Heart left ventricle (tissue), 16 donors: Measurements from ENCODE around the gene OBP2A. TPM values are rescaled to one million over a fixed set of nuclear protein-coding genes. Genes with fewer than 3 reads are reported as not detected.
"Not testable (repeated sequence)": the region's sequence is repeated elsewhere in the genome, so short reads cannot be mapped to it uniquely, and the experiment has no call there.

Source experiments
- ATAC-seq, 4 donors: fragments of 200-7000 bp; cut with Tn5 transposase; one replicate each; pipeline ENCODE4 v1.9.1; 2020 to 2022; ENCODE audit warnings: moderate library complexity in 4 of 4, mild to moderate bottlenecking in 3 of 4, moderate number of reproducible peaks in 1 of 4
- DNase-seq, 5 donors: peaks; one replicate each; pipeline ENCODE4 v3.0.0-alpha.2; 2020
- H3K27ac ChIP-seq, 12 donors: fragments of 200-600 bp; sonication (generic) in 4 of 12; one replicate each; pipeline versions ENCODE4 v1.5.0 to v1.8.0; 2016 to 2022; ENCODE audit warnings: mild to moderate bottlenecking in 2 of 12
- H3K27me3 ChIP-seq, 9 donors: fragments of 200-600 bp; sonication (generic) in 2 of 9; one replicate each; pipeline versions ENCODE4 v1.5.1 to v1.8.0; 2016 to 2022; ENCODE audit warnings: mild to moderate bottlenecking in 3 of 9
- H3K36me3 ChIP-seq, 9 donors: fragments of 200-600 bp; sonication (generic) in 2 of 9; one replicate each; pipeline versions ENCODE4 v1.5.0 to v1.8.0; 2018 to 2022; ENCODE audit warnings: mild to moderate bottlenecking in 2 of 9
- H3K4me1 ChIP-seq, 12 donors: fragments of 200-600 bp; sonication (generic) in 4 of 12; one replicate each; pipeline versions ENCODE4 v1.5.0 to v1.8.0; 2016 to 2022; ENCODE audit warnings: mild to moderate bottlenecking in 3 of 12
- H3K4me3 ChIP-seq, 12 donors: fragments of 200-600 bp; sonication (generic) in 4 of 12; one replicate each; pipeline versions ENCODE4 v1.5.0 to v1.8.0; 2017 to 2022; ENCODE audit warnings: mild to moderate bottlenecking in 9 of 12, moderate library complexity in 4 of 12
- H3K9me3 ChIP-seq, 12 donors: fragments of 200-600 bp; sonication (generic) in 4 of 12; one replicate each; pipeline versions ENCODE4 v1.5.0 to v1.8.0; 2016 to 2022; ENCODE audit warnings: mild to moderate bottlenecking in 1 of 12
- POLR2A ChIP-seq, 2 donors: fragments of 450-650 bp; IDR thresholded peaks; one replicate each; pipeline ENCODE4 v1.6.1; 2017; ENCODE audit warnings: antibody characterized with exemption in 2 of 2, mild to moderate bottlenecking in 2 of 2, moderate library complexity in 2 of 2
- WGBS, 4 donors: extraction: QIAGEN DNeasy Blood & Tissue Kit in 2 of 4; methylation state at CpG; one replicate each; pipeline versions ENCODE4 v1.1.5 to v1.1.7; 2013 to 2018; 5-methylcytosine and 5-hydroxymethylcytosine counted together
- intact Hi-C, 10 donors: fragments of 100-400 bp; cut with DNase I; formaldehyde crosslinking; loops; one replicate each; pipeline versions ENCODE4 v1.11.1 to v1.14.2; 2022
- polyA plus RNA-seq, 2 donors: library from polyadenylated mRNA; stranded (reverse); fragments of 200-250 nt; gene quantifications; one replicate each; pipeline ENCODE4 v1.2.3, GENCODE V29; 2013
- total RNA-seq, 9 donors: library from RNA; depleted of rRNA in 2 of 9; stranded (reverse); fragments of >200 nt in 2 of 9; fragmentation: NEBNext Ultra II Directional in 3 of 9; extraction: Animal tissue kit (Norgen Biotek cat#: 25700) in 3 of 9; gene quantifications; one replicate each; pipeline versions ENCODE4 v1.1.0 to v1.2.4, GENCODE V29; 2016 to 2023
- TF ChIP-seq, protein P1 (sequence below), 12 donors: fragments of 200-600 bp; sonication (generic) in 4 of 12; IDR thresholded peaks; one replicate each; pipeline versions ENCODE4 v1.5.0 to v1.8.0; 2018 to 2022; ENCODE audit warnings: antibody characterized with exemption in 12 of 12, mild to moderate bottlenecking in 5 of 12
- donor health status: ischemic (EF 13 %, LVEDD 7.1; RV severe dilation, severe dysfunction).
- donor health status: healthy with polysubstance abuse.
- donor health status: DM: no; HTN: yes; CAD: no.
- donor health status: DM: no; HTN: no; CAD: no.
- donor health status: ischemic (EF 25% LVEDD 6.9; RV normal size, moderate dysfunction).
- donor health status: ischemic (EF 25% LVEDD 5.7; RV mildly dilated, moderate dysfunction).
- donor health status: healthy.
- donor health status: DM: yes; HTN: yes; CAD: no.
- donor health status: ischemic (EF 35%, LVEDD 5.7; RV mildly dilated, moderate dysfunction).
- donor health status: nonischemic (EF 11% LVEDD 7.7; RV severe dilation, severe dysfunction).
- donor health status: DM: yes; HTN: yes; CAD: no.
- donor health status: PGD.
- donor health status: ischemic (EF 29% LVEDD 5.4; RV normal size, mild dysfunction).
- donor health status: nonischemic (EF 23%, LVEDD 6.1; RV moderate dilation, normal function).

Gene OBP2A
- total and polyA plus RNA-seq, 11 donors = not detected

DNA sequence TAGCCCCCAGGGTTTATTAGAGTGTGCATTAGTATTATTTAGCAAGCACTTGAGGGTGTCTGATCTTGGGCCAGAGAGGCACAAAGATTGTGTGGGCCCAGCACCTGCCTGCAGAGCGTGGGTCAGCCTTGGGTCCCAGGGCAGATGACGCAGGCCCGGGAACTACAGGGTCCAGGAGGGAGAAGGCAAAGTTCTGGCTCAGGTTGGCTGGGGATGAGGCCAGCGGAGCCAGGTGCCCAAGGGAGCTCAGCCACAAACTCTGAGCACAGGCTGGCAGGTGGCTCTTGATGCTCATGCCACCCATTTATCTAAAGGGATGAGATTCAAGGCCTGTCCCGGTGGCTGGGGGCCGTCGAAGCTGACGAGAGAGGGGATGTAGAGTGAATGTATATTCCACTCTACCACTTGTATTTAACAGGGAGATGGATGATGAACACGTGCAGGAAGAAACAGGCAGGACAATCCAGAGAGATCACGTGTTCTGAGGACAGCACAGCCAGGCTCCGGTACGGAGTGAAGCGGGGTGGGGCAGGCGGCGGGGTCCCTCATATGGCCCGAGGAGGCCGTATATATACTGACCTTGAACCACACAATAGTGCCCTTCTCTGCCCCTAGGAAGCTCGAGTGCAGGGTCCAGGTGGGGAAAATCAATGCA, 818 bp upstream of the OBP2A start:
- Histone ChIP-seq H3K27ac (no peak overlapping the region), H3K9me3 (no peaks in the 10 kb centered on the region), H3K4me3 (no peak overlapping the region), H3K4me1 (no peaks in the 10 kb centered on the region), H3K36me3 (no peaks in the 10 kb centered on the region), H3K27me3 (peaks cover 0 to 4% (median 0%) of the 10 kb centered on the region in 9 donors)
- intact Hi-C loops = no loop called here
- WGBS, 4 donors = 75 to 90% (median 83%) methylated on average over 18 of the region's 18 CpGs
- DNase-seq (no peak), ATAC-seq (no peak)
- TF ChIP-seq, protein P1, sequence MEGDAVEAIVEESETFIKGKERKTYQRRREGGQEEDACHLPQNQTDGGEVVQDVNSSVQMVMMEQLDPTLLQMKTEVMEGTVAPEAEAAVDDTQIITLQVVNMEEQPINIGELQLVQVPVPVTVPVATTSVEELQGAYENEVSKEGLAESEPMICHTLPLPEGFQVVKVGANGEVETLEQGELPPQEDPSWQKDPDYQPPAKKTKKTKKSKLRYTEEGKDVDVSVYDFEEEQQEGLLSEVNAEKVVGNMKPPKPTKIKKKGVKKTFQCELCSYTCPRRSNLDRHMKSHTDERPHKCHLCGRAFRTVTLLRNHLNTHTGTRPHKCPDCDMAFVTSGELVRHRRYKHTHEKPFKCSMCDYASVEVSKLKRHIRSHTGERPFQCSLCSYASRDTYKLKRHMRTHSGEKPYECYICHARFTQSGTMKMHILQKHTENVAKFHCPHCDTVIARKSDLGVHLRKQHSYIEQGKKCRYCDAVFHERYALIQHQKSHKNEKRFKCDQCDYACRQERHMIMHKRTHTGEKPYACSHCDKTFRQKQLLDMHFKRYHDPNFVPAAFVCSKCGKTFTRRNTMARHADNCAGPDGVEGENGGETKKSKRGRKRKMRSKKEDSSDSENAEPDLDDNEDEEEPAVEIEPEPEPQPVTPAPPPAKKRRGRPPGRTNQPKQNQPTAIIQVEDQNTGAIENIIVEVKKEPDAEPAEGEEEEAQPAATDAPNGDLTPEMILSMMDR (IDR thresholded peaks at IDR 0.05) = no peak
- no peak for TF ChIP-seq POLR2A (IDR thresholded peaks at IDR 0.05)

DNA sequence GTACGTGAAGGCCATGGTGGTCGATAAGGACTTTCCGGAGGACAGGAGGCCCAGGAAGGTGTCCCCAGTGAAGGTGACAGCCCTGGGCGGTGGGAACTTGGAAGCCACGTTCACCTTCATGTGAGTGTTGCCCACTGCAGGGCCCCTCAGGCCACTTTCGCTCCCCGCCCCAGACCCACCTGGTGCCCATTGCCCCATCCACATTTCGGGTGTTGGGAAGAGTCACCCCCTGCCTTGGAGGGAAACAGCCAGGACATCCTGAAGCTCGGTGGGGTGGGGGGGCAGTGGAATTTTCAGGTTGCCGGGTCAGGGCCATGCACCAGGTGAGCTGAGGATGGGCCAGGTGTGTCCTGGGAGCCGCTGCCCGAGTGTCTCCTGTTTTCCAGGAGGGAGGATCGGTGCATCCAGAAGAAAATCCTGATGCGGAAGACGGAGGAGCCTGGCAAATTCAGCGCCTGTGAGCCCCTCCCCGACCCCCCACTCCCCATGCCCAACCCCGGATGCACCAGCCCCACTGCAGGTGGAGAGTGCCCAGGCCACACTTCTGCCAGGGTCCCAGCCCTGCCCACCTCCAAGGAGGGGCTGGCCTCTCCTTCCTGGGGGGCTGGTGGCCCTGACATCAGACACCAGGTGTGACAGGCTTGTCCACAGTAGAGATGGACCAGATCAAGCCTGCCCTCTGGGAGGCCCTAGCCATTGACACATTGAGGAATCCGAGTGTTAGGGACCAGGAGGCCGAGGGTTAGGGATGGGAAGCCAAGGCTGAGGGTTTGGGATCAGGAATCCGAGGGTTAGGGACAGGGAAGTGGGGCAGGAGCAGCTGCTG, 1.1 kb downstream of the OBP2A start:
- ATAC-seq, H3K4me1 ChIP-seq, H3K36me3 ChIP-seq, H3K4me3 ChIP-seq, intact Hi-C loops, DNase-seq, H3K27ac ChIP-seq, H3K9me3 ChIP-seq, H3K27me3 ChIP-seq: not testable (repeated sequence)
- 85 to 94% (median 89%) methylated on average over 2 to 20 of the region's 21 CpGs for WGBS, 4 donors

DNA sequence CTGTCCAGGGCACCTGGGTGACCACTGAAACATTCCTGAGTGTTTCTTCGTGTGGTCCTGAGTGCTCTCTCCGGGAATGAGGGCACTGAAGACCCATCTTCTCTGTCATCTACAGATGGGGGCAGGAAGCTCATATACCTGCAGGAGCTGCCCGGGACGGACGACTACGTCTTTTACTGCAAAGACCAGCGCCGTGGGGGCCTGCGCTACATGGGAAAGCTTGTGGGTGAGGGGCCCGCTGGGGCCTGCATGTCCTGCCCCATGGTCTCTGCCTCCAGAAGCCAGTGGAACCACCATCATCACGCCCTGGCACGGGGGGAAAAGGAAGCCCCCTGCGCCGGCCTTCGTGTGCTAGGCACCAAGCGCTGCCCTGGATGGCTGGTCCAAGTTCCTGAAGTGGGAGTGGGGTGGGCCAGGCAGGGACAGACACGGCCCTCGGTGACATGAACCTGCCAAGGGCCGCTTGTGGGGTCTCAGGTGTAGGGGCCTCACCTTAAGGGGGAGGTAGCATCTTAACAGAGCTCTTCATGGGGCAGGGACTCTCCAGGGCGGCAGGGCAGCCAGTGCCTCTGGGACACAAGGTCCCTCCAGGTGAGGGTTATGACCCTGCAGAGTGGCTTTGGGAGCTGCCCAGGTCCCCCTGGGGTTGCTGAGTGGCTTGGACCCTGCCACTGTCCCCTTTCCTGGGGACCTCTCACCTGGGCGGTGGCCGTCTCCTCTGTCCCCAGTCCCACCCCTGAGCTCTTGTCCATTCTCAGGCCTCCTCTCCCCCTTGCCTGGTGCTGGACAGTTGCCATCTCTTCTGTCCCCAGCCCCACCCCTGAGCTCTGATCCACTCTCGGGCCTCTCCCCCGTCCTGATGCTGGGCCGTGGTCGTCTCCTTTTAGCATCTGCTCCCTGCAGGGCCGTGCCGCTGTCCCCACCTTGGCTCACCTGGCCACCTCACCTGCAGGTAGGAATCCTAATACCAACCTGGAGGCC, 2.1 kb downstream of the OBP2A start:
- intact Hi-C loops = no loop called here
- Histone ChIP-seq H3K27me3 (no peaks in the 10 kb centered on the region), H3K9me3 (no peaks in the 10 kb centered on the region), H3K4me1 (no peaks in the 10 kb centered on the region), H3K36me3 (no peaks in the 10 kb centered on the region), H3K4me3 (no peak overlapping the region), H3K27ac (no peak overlapping the region)
- no peak for ATAC-seq
- 71 to 81% (median 77%) methylated on average over 17 to 28 of the region's 28 CpGs for WGBS, 4 donors
- TF ChIP-seq, protein P1 (IDR thresholded peaks at IDR 0.05) = no peak
- TF ChIP-seq POLR2A (IDR thresholded peaks at IDR 0.05) = no peak
- no peak for DNase-seq

DNA sequence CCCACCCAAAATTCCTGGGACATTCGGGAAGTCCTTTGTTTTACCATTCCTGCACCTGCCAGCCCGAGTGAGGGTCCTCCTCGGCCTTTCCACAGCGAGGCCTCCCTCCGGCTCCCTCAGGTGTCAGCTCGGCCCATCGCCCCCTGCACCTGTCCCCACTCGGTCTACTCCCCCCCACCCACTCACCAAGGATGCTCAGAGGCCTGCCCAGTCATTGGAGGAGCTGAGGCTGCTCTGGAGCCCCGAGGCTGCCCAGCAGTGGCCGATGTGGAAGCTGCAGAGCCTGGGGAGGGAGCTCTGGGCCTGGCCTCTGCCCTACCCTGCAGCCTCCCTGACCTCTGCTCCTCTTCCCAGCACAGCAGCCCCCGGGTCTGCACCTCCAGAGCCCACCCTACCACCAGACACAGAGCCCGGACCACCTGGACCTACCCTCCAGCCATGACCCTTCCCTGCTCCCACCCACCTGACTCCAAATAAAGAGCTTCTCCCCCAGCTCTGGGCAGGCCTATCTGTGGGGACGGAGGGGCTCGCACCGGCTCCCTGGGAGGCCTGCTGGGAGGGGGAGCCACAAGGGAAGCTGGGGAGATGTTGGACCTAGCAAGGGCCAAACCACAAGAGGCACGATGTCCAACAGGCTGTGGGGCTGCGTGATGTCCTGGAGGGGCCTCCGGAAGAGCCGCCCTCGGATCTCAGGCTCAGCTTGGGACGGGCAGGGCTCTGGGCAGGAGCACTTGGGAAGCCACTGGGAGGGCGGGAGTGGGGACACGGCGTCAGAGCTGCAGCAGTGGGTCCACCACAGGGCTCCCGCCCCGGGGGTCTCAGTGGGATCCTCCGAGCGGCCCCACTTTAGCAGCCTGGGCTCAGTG, 3.8 kb downstream of the OBP2A start:
- H3K9me3 ChIP-seq, H3K4me3 ChIP-seq, ATAC-seq, H3K27me3 ChIP-seq, intact Hi-C loops, DNase-seq, H3K4me1 ChIP-seq, H3K36me3 ChIP-seq, H3K27ac ChIP-seq: not testable (repeated sequence)
- 79 to 84% (median 81%) methylated on average over 10 to 28 of the region's 28 CpGs for WGBS, 4 donors
